Neural progenitor cell (in vitro differentiated cells): Measurements from ENCODE around the gene KPTN. TPM values are rescaled to one million over a fixed set of nuclear protein-coding genes. Genes with fewer than 3 reads are reported as not detected.

Source experiments
- DNase-seq: peaks from one replicate; pipeline ENCODE4 v3.0.0-alpha.2; 2016; ENCODE audit warnings: low spot score
- H2AFZ ChIP-seq: fragments of 200-600 bp; sonication (generic); replicated peaks from 2 replicates; pipeline ENCODE4 v1.6.1; 2016; ENCODE audit warnings: antibody characterized with exemption
- H3F3A ChIP-seq: fragments of 200-600 bp; sonication (generic); 2 replicates; pipeline ENCODE4 v1.6.1; 2016; ENCODE audit warnings: antibody characterized with exemption, low read depth
- H3K27ac ChIP-seq: fragments of 200-600 bp; sonication (generic); 2 replicates; pipeline ENCODE4 v1.5.1; 2016; ENCODE audit warnings: mild to moderate bottlenecking
- H3K27me3 ChIP-seq: fragments of 200-600 bp; sonication (generic); 2 replicates; pipeline ENCODE4 v1.6.1; 2016; ENCODE audit warnings: mild to moderate bottlenecking, moderate library complexity
- H3K36me3 ChIP-seq: fragments of 200-600 bp; sonication (generic); 2 replicates; pipeline ENCODE4 v1.5.1; 2016
- H3K4me1 ChIP-seq: fragments of 200-600 bp; sonication (generic); 2 replicates; pipeline ENCODE4 v1.6.1; 2016; ENCODE audit warnings: mixed run types
- H3K4me2 ChIP-seq: fragments of 200-600 bp; sonication (generic); 2 replicates; pipeline ENCODE4 v1.6.1; 2016
- H3K4me3 ChIP-seq: fragments of 200-600 bp; sonication (generic); 2 replicates; pipeline ENCODE4 v1.5.1; 2016
- H3K79me2 ChIP-seq: fragments of 200-600 bp; sonication (generic); 2 replicates; pipeline ENCODE4 v1.6.1; 2016; ENCODE audit warnings: low read depth
- H3K9ac ChIP-seq: fragments of 200-600 bp; sonication (generic); 2 replicates; pipeline ENCODE4 v1.6.1; 2016
- H3K9me3 ChIP-seq: fragments of 200-600 bp; sonication (generic); 2 replicates; pipeline ENCODE4 v1.5.1; 2016; ENCODE audit warnings: low read depth
- H4K20me1 ChIP-seq: fragments of 200-600 bp; sonication (generic); 2 replicates; pipeline ENCODE4 v1.6.1; 2016; ENCODE audit warnings: low read depth
- H3K27ac Mint-ChIP-seq: 3 replicates; pipeline ENCODE4 v1.8.0; 2021; ENCODE audit warnings: mixed read lengths
- H3K27me3 Mint-ChIP-seq: 2 replicates; pipeline ENCODE4 v1.8.0; 2022; ENCODE audit warnings: low read depth, mild to moderate bottlenecking, inconsistent platforms, moderate library complexity, mixed read lengths; ENCODE audit not compliant: insufficient read depth
- H3K36me3 Mint-ChIP-seq: 3 replicates; pipeline ENCODE4 v1.8.0; 2021; ENCODE audit warnings: mixed read lengths
- H3K4me1 Mint-ChIP-seq: 3 replicates; pipeline ENCODE4 v1.8.0; 2021; ENCODE audit warnings: mixed read lengths
- H3K4me3 Mint-ChIP-seq: 3 replicates; pipeline ENCODE4 v1.8.0; 2021; ENCODE audit warnings: mild to moderate bottlenecking, moderate library complexity, mixed read lengths
- H3K9me3 Mint-ChIP-seq: 3 replicates; pipeline ENCODE4 v1.8.0; 2020; ENCODE audit warnings: mixed read lengths
- EZH2 ChIP-seq: fragments of 200-600 bp; sonication (generic); IDR thresholded peaks from 2 replicates; pipeline ENCODE4 v1.6.1; 2017; ENCODE audit warnings: antibody characterized with exemption, mild to moderate bottlenecking, moderate library complexity
- EZH2phosphoT487 ChIP-seq: fragments of 200-600 bp; sonication (generic); IDR thresholded peaks from 2 replicates; pipeline ENCODE4 v1.6.1; 2017; ENCODE audit warnings: antibody characterized with exemption
- total RNA-seq: library from RNA; depleted of rRNA; stranded (reverse); fragments of >200 nt; gene quantifications from 2 replicates; pipeline ENCODE4 v1.2.3, GENCODE V29; 2015; ENCODE audit warnings: low replicate concordance
- TF ChIP-seq, protein P1 (sequence below): fragments of 200-600 bp; sonication (generic); IDR thresholded peaks from 2 replicates; pipeline ENCODE4 v1.5.1; 2017; ENCODE audit warnings: antibody characterized with exemption, mild to moderate bottlenecking

Gene KPTN
- total RNA-seq, 1 donor from 2014 or later, result 18.1 TPM

DNA sequence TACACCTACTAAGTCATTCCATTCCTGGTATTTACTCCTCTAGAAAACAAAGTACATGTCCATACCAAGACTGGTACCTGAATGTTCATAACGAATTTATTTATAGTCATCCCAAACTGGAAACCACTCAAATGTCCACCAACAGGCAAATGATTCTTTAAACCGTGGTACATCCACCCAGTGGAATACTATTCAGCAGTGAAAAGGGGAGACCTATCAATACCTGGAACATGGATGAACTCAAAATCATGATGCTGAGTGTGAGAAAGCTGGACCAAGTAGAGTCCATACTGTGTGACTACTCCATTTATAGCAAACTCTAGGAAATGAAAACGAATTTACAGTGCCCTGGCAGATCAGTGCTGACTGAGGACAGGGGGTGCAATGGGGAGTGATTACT is 42.8 kb upstream of the KPTN start:
- peaks cover 4% of the 10 kb centered on the region for H3K4me1 Mint-ChIP-seq
- H3F3A ChIP-seq, result no peaks in the 10 kb centered on the region
- no peaks in the 10 kb centered on the region for H3K27me3 ChIP-seq
- H3K4me3 Mint-ChIP-seq, result no peak overlapping the region
- no peak overlapping the region for H2AFZ ChIP-seq
- H3K27ac Mint-ChIP-seq, result no peak overlapping the region
- no peaks in the 10 kb centered on the region for H4K20me1 ChIP-seq
- H3K4me3 ChIP-seq, result no peak overlapping the region
- no peaks in the 10 kb centered on the region for H3K9me3 ChIP-seq
- H3K27ac ChIP-seq, result no peak overlapping the region
- H3K79me2 ChIP-seq, result no peaks in the 10 kb centered on the region
- TF ChIP-seq, protein P1, sequence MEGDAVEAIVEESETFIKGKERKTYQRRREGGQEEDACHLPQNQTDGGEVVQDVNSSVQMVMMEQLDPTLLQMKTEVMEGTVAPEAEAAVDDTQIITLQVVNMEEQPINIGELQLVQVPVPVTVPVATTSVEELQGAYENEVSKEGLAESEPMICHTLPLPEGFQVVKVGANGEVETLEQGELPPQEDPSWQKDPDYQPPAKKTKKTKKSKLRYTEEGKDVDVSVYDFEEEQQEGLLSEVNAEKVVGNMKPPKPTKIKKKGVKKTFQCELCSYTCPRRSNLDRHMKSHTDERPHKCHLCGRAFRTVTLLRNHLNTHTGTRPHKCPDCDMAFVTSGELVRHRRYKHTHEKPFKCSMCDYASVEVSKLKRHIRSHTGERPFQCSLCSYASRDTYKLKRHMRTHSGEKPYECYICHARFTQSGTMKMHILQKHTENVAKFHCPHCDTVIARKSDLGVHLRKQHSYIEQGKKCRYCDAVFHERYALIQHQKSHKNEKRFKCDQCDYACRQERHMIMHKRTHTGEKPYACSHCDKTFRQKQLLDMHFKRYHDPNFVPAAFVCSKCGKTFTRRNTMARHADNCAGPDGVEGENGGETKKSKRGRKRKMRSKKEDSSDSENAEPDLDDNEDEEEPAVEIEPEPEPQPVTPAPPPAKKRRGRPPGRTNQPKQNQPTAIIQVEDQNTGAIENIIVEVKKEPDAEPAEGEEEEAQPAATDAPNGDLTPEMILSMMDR, result no peak
- TF ChIP-seq EZH2phosphoT487, result no peak
- no peak for TF ChIP-seq EZH2
- H3K27me3 Mint-ChIP-seq, result no peaks in the 10 kb centered on the region
- no peaks in the 10 kb centered on the region for H3K36me3 ChIP-seq
- no peaks in the 10 kb centered on the region for H3K4me1 ChIP-seq
- H3K4me2 ChIP-seq, result no peak overlapping the region
- no peak for DNase-seq
- H3K9ac ChIP-seq, result no peak overlapping the region
- no peaks in the 10 kb centered on the region for H3K9me3 Mint-ChIP-seq
- no peaks in the 10 kb centered on the region for H3K36me3 Mint-ChIP-seq

DNA sequence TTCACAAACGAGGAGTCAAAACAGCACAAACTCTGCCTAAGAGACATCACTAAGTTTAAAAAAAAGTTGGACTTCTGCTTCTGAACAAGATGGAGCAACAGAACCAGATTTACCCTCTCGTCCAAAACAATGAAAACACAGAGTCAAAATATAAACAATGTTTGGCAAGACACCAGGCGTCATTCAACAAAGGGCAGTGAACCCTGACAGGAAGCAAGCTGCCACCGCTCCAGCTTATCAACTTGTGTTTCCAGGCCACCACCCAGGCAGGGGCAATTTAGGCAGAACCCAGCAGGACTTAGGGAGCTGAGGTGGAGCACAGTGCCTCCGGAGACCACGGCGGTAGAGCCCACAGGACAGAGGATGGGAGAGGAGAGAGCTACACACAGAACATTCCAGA is 39.5 kb upstream of the KPTN start:
- no peaks in the 10 kb centered on the region for H3K9me3 Mint-ChIP-seq
- peaks cover 12% of the 10 kb centered on the region for H3K4me1 Mint-ChIP-seq
- Histone ChIP-seq H4K20me1 (no peaks in the 10 kb centered on the region), H3K27ac (no peak overlapping the region), H3K4me3 (no peak overlapping the region), H2AFZ (no peak overlapping the region), H3K27me3 (no peaks in the 10 kb centered on the region), H3K79me2 (no peaks in the 10 kb centered on the region), H3K4me1 (no peaks in the 10 kb centered on the region), H3K9me3 (no peaks in the 10 kb centered on the region), H3F3A (no peaks in the 10 kb centered on the region), H3K4me2 (no peak overlapping the region), H3K9ac (no peak overlapping the region), H3K36me3 (no peaks in the 10 kb centered on the region)
- peak overlapping the region; percentile 72 for H3K27ac Mint-ChIP-seq
- peaks cover 7% of the 10 kb centered on the region for H3K27me3 Mint-ChIP-seq
- no peaks in the 10 kb centered on the region for H3K36me3 Mint-ChIP-seq
- TF ChIP-seq, protein P1, result no peak
- TF ChIP-seq EZH2phosphoT487, result no peak
- TF ChIP-seq EZH2, result no peak
- no peak for DNase-seq
- no peak overlapping the region for H3K4me3 Mint-ChIP-seq

DNA sequence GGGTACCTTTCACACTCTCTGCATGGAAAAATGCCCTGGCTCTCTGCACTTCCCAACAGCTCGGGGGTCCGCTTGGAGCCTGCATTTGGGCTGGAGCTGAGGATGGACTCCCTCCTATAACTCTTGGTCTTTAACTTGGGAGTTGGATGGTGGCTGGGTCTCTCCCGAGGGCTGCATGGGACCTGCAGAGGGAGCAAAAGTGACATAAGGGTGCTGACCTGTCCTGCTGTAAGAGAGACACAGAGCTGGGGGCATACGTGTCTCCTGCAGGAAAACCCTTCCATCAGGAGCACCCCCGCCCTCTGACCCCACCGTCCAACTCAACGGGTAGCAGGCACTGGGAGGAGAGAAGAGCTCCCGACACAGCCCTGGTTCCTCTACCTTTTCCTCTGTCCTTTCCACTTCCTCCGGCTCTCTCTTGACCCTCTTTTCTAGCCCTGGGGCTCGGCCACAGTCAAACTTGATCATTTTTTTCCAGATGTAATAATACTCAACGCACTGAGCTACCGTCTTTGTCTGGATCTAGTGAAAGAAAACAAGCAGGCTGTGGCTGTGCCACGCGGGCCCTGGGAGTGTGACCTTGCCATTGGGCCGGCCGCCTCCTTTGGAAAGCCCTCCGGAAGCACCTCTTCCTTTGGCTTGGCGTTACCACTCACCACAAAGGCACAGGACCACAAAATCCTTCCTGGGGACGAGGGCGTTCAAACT is 37.6 kb upstream of the KPTN start:
- Mint-ChIP-seq H3K4me1 (peaks cover 12% of the 10 kb centered on the region), H3K36me3 (no peaks in the 10 kb centered on the region), H3K4me3 (no peak overlapping the region), H3K27ac (no peak overlapping the region), H3K9me3 (no peaks in the 10 kb centered on the region), H3K27me3 (peaks cover 9% of the 10 kb centered on the region)
- Histone ChIP-seq H3K9ac (no peak overlapping the region), H3K27me3 (no peaks in the 10 kb centered on the region), H2AFZ (no peak overlapping the region), H3K79me2 (no peaks in the 10 kb centered on the region), H3K27ac (no peak overlapping the region), H3K9me3 (no peaks in the 10 kb centered on the region), H3F3A (no peaks in the 10 kb centered on the region), H3K36me3 (no peaks in the 10 kb centered on the region), H3K4me1 (no peaks in the 10 kb centered on the region), H3K4me2 (no peak overlapping the region), H4K20me1 (no peaks in the 10 kb centered on the region), H3K4me3 (no peak overlapping the region)
- TF ChIP-seq EZH2 (no peak), EZH2phosphoT487 (no peak)
- TF ChIP-seq, protein P1, result no peak
- no peak for DNase-seq
